Measurements from ENCODE around the gene ASPSCR1. TPM values are rescaled to one million over a fixed set of nuclear protein-coding genes. Genes with fewer than 3 reads are reported as not detected.

ASPSCR1 gene
- total and polyA plus RNA-seq, 2 of the 13 experiments (the other 11 are each of a cell fraction or from before 2014, with no cell fraction given) = 274 to 314 TPM

- peak; percentile 88 for TF ChIP-seq ZNF609 (CRISPR knock-in tag; IDR thresholded peaks at IDR 0.05; ENCODE audit: borderline replicate concordance)
- peak; percentile 89 for TF ChIP-seq PAXIP1 (CRISPR knock-in tag; conservative IDR thresholded peaks at IDR 0.05)
- peak; percentile 90; the same call in 1 of the 2 replicates for TF ChIP-seq TAF1 (CRISPR knock-in tag; IDR thresholded peaks at IDR 0.05)
- TF ChIP-seq ZNF224 (CRISPR knock-in tag; IDR thresholded peaks at IDR 0.05) = peak; percentile 54; the same call in 1 of the 2 replicates
- TF ChIP-seq XRCC5 (optimal IDR thresholded peaks at IDR 0.05; ENCODE audit: low read length) = peak; percentile 48
- no peak; the same call in 1 of the 2 replicates for TF ChIP-seq ZNF441 (CRISPR knock-in tag; IDR thresholded peaks at IDR 0.05; ENCODE audit: borderline replicate concordance)
- TF ChIP-seq SRY (CRISPR knock-in tag; IDR thresholded peaks at IDR 0.05) = peak; percentile 52; the same call in 1 of the 2 replicates
- no peak for TF ChIP-seq ZNF407 (CRISPR knock-in tag; IDR thresholded peaks at IDR 0.05; ENCODE audit: not compliant biosample characterization)
These were observed 10.8 kb upstream of the ASPSCR1 start (continued) for GRCh38 chr17:81966343-81967243.
